Endothelial cell of hepatic sinusoid (primary cell): ENCODE results near the gene KIAA1191.

Experiments used
- in situ Hi-C: cut with HindIII; loops from 2 replicates; pipeline ENCODE4 v1.10.0; 2017; ENCODE audit warnings: low sequenced_read_pairs

The KIAA1191 gene

DNA sequence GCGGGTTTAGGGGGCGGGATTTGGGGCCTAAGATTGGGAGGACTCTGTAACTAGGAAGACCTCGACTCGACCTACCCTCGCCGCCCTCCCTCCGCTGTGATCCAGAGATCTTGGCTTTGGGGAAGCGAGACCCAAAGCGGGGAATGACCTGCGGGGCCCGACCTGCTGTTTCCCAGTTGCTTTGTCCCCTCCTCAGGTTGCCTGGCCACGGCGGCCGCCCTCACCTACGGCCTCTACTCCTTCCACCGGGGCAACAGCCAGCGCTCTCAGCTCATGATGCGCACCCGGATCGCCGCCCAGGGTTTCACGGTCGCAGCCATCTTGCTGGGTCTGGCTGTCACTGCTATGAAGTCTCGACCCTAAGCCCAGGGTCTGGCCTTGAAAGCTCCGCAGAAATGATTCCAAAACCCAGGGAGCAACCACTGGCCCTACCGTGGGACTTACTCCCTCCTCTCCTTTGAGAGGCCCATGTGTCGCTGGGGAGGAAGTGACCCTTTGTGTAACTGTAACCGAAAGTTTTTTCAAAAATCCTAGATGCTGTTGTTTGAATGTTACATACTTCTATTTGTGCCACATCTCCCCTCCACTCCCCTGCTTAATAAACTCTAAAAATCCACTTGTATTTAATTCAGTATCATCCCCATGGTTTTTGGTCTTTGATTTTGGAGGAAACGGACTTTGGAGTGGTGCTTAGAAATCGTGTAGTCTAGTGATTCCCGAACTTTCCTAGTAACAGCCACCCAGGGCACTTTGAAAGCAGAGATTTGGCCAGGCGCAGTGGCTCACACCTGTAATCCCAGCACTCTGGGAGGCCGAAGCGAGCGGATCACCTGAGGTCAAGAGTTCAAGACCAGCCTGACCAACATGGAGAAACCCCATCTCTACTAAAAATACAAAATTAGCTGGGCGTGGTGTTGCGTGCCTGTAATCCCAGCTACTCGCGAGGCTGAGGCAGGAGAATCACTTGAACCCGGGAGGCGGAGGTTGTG is 27.9 kb upstream of the KIAA1191 start:
- in situ Hi-C loops = no loop called here

DNA sequence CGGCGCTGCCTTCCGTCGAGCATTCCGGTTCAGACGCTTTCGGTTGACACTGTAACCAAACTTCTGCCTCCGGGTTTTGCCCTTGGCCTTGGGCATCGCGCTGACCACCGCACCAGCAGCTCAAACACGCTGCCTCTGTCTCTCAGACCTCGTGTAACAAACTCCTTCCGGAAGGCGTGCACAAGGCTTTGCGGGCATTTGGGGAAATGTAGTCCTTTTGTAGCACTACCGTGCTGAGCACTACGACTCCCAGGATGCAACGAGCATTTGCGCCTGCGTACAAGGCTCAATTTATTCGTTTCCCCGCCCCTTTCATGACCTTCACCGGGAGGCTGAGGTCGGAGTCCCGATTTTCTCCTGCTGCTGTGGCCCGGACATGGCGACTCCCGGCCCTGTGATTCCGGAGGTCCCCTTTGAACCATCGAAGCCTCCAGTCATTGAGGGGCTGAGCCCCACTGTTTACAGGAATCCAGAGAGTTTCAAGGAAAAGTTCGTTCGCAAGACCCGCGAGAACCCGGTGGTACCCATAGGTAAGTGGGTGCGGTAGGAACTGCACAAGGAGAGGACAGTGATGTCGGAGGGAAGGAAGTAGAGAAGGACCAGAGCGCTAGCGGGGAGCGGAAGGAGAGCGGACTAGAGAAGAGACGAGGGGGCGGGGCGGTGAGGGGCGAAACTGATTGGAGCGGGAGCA is 27.0 kb upstream of the KIAA1191 start, which contains the start of the genes HIGD2A and NOP16:
TSS of gene HIGD2A (plus strand) at position 308 of the 691 bp plus-strand sequence. CDS start at position 377, 69 bp downstream.
TSS of gene NOP16 (minus strand) at position 155 of the 691 bp plus-strand sequence. CDS start at position 96, 59 bp downstream.
- in situ Hi-C loops = no loop called here

DNA sequence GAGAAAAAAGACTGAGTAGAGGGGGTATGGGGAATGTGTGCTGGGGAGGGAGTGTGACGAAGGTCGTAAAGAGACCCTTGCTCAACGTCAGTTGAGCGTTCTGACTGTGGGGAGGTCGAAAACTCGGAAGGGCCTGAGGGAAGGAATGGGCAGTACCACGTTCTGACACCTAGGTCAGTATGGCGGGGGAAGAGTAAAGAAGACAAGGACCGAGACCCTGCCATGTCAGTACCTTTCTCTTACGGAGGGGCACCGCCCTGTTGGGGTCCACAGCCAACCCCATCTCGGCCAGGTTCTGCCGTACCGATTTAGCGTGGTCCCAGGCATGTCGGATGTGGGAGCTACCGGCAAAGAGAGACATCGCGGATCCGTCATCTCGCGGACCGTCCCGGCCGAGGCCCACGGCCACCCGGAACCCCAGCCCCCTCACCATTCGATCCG is 26.5 kb upstream of the KIAA1191 start:
- in situ Hi-C loops = no loop called here

DNA sequence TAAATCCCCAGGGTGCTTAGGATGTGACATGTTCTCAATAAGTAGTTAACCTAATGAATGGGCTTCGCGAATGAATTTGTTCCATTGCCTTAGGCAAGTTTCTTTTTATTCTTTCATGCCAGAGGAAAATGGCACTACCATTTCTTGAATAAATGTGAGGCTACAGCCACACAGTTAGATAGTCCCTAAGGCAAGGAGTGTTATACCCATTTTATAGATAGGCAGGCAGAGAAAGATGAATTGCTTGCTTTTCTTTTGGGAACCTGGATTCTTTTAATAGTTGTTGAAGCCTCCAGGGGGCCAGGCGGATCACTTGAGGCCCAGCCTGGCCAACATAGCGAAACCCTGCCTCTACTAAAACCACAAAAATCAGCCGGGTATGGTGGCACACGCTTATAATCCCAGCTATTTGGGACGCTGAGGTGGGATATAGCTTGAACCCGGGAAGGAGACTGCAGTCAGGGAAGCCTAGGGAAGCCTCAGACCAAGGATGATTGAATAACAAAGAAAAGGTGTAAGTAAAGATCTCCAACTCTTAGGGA is 25.9 kb upstream of the KIAA1191 start:
- in situ Hi-C loops = no loop called here

DNA sequence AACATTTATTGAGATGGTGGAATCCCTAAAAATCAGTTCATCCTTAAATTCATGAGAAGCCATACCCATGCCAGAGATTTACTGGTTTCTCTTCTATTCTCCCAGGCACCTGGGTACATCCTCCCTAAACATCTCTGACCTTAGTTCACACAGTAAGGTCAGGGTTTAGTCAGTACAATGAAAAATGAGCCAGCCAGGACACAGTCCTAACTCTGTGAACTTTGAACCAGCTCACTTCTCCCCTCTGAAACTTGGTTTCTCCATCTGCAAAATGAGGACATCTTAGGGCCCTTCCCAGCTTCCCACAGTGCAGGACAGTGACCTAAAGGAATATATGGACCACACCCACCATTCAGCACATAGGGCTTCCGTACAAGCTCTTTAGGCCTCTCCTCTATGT is 24.9 kb upstream of the KIAA1191 start:
- in situ Hi-C loops = no loop called here

DNA sequence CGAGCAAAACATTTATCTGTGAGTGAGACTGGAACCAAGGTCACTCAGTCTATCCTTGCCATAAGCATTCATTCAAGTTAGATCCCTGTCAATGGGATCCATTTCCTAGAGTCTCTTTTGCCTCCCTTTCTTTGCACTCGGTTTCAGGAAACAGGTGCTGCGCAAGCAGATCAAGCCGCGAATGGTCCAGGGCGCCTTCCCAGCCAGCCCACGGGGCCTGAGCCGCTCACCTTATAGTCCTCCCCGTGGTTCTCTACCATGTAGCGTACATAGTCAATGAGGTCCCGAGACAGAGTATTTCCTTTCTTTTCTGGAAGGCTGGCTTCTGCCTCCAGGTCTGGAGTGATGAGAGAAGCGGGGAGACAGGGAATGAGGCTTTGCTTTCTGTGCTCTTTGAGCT is 23.4 kb upstream of the KIAA1191 start:
- in situ Hi-C loops = no loop called here

DNA sequence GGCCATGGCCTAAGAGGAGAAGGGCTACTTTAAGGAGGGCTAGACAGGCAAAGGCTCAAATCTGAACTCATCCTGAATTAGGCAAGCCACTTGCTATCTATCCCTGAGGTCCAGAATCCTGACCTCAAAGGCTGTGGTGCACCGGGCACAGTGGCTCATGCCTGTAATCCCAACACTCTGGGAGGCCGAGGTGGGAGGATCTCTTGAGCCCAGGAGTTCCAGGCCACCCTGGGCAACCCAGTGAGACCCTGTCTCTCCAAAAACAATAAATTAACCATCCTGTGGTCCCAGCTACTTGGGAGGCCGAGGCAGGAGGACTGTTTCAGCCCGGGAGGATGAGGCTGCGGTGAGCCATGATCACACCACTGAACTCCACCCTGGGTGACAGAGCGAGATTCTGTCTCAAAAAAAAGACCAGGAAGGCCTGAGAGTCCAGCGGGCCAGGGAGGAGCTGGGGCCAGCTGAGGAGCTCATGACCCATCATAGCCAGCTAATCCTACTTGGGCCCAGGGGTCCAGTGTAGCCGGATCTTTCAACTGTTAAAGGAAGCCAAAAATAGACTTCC is 22.9 kb upstream of the KIAA1191 start:
- in situ Hi-C loops = no loop called here

DNA sequence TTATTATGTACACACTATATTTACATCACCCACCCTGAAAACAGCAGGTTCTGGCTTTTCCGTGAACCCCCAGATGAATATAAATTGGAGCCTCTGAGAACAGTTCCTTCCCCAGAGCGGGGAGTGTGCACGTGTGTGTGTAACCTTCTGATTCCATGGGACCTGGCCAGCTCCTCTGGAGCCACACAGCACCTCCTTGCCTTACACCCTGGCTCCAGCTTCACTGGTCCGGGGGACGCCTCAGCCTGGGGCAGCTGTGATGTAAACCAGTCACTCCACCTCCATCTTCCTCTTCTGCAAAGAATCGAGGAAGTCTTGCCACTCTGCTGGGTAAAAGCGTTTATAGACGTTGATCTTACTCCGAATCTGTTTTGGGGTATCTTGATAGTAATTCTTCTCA is 22.4 kb upstream of the KIAA1191 start:
- in situ Hi-C loops = no loop called here

DNA sequence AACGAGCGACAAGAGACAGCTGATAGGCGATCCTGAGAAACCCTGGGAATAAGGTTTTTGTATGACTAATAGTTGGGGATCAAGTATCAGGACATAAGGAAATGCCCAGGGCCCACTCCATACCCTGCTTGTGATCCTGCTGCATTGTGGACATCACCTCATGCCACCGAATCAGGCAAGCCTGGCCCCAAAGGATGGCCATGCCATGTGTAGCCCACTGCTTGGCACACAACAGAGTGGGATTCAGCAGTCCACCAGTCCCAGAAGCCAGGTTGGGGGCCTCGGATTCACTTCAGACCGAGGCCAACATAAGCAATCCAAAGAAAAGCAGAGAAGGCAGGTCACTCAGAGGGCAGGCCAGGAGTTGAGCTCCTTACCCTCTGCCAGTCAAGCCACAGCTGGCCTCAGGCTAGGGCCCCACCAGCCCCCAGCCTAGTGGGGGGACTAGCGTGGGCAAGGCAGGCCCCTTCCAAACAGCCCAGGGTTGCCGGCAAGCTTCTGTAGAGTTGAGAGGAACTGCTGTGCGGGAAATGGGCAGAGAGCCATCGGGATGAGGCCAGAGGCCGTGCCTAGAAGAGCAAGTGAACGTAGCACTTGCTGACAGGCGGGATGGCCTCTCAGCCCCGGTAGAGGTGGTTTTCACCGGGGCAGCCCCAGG is 21.8 kb upstream of the KIAA1191 start:
- in situ Hi-C loops = no loop called here

DNA sequence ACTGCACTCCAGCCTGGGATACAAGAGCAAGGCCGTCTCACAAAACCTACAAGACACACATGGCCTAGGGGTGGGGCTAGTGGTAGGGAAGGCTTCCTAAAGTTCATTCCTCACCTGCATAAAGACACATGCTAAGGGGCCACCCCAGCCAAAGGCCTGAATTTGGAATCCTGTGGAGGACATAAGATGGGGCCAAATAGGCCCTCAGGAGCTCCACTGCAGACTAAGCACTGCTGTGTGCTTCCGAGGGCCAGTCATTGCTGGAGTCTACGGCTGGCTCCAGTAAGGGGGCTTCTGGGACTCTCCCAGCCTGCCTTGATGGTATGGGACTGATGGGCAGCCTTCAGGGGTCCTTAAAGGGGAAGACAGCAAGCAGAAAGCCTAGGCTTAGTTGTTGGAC is 21.2 kb upstream of the KIAA1191 start:
- in situ Hi-C loops = no loop called here

DNA sequence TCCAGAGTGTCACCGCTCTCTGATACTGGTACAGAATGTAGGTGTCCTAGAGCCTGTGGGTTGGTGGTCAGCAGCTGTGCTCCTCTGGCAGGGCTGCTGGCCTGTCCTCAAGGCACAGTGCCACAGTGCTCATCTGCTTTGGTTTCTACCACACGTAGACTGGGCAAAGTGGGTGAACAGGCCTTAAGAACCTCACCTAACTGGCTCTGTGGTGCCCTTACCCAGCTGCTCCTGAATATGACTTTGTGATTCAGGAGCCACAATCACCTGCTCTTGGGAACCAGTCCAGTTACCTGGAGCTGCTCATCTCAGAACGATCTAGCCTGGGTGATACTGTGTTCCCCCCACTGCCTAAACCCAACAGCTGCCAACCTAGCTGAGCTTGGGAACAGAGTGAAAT is 20.4 kb upstream of the KIAA1191 start:
- in situ Hi-C loops = no loop called here

DNA sequence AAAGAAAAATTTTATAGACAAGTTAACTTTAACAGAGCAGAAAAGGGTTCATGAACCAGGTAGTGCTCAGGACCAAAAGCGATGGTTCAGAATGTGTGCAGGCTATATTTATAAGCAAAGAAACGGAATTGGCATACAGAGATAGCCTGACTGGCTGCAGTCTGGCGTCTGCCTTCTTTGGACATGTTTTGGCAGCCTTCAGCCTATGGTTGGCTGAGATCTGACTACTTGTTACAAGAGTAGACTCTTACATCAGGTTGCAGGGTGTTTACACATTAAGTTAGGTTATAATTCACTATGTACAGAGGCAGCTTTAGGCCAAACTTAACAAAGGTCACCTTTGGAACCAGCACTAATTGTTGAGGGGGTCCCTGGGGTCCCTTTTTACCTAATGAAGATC is 19.9 kb upstream of the KIAA1191 start:
- in situ Hi-C loops = no loop called here

DNA sequence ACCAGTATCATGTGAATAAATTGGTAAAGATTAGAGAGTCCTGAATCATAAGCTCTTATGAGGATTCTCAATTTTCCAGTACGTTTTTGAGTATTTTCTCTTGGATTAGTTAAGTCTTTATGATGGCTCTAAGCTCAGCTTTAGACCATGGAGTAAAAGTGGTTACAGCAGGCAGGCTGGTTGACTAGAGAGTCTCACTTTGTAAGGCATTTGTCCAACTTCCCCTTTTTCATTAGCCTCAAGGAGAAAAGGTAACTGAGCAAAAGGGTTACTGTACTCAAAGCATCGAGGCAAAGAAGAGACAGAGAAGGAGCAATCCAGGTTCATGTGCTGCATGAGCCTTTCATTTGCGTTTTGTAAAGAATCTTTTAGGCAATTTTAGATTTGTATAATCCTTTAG is 18.3 kb upstream of the KIAA1191 start:
- in situ Hi-C loops = no loop called here

DNA sequence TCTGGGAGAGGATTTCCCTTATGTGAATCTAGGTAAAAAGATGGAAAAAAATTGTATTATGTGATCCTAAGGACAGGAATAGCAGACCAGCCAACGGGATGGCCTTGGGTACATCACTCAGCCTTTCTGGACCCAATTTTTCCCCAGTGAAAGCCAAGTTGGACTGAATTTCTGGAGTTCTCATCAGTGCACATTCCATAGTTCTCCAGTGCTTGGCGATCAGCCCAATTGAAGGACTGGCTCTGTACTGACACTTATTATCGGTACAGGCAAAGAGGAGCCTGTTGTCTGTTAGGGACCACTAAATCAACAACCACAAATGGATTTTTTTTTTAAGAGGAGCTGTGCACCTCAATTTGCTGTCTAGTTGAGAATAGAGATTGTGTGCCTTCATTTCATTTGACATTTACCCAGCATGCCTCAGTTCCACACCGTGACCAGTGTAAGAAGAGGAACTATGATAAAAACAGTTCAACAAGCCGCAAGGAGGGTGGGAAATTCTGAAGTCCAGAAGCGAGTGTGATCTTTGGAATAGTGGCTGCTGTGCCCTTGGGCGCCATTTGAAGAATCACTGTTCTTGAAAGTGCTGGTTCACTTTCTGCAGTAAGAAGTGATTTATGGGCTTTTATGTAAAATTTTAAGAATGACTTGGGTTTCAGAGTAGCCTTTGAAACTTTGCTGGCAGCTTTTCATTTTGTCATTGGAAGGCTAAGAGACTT is 11.7 kb upstream of the KIAA1191 start:
- in situ Hi-C loops = no loop called here

DNA sequence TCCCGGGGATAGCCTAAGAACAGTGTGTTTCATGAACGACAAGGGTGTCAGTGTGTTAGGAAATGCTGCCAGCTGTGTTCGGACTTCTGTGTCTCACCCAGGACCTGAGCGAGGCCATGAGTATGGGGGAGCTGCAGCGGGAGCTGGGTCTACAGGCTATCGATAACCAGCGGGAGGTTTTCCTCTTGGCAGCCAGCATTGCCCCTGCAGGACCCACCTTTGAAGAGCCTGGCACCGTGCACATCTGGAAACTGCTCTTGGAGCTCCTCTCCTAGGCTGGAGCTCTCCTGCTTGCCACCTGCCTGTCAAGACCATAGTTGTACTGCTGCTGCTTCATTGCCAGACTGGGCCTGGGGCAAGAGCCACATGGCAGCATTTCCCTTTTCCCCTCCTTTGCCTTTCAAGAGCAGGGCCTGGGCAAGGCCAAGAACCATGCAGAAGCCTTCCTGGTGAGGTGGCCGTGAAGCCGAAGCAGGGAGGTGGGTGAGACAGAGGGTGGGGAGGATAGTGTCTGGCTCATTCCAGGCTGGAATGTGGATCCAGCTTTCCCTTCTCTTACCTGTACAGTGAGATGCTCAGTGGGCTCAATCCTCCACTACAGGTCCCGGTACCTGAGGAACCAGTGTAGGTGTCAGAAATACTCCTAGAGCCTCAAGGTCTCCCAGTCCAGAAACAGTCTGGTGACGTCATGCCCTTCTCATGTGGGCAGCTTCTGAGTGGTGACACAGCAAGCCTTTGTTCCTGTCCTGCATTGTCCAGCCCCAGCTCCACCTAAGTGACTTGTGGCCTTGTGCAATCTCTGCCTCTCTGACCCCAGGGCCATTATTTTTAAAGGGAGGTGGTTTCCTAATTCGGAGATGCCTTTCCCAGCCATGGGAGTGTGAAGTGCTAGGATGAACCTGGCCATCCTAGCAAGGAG is 10.3 kb upstream of the KIAA1191 start:
- in situ Hi-C loops = no loop called here

DNA sequence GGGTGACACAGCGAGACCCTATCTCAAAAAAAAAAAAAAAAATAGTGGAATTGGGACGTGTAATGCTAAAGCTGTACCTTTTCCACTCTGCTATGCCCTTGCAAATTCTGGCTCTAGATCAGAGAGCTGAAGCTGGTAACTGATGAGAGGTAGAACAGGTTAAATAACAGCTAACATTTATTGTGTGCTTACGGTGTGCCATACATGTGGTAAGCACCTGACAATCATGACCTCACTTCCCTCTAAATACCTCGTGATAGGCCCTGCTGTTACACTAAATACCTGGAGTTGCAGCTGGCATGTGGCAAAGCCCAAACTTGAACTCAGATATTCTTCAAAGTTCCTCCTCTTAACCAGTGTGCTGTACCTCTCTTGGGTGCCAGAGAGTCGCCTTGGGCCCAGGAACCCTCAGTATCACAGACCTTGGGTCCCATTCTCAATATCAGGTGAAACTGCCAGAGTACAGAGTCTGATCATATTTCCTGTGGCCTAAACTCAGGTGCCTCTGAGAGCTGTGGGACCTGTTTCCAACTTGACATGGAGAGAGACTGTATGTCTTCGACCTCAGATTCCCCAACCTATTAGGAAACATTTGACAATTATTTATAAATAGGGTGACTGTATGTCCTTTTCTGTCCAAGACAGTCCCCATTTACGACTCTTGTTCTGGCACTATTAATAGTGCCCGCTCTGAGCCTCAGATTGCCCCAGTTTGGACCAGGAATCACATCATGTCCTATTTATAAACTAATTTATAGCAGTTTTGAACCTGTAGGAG is 8.6 kb upstream of the KIAA1191 start:
- in situ Hi-C loops = no loop called here

DNA sequence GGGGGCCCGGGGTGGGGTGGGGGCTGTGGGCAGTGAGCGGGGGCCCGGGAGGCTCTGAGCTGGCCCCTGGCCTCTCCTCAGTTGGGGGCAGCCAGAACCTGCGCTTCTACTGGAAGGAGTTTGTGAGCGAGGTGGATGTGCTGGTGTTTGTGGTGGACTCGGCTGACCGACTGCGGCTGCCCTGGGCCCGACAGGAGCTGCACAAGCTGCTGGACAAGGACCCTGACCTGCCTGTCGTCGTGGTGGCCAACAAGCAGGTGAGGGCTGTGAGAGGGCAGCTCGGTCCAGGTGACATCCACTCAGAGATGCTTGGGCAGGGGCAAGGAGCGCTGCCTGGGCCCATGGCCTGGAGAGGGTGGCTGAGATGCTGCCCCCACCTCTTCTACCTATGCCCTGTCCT is 7.2 kb upstream of the KIAA1191 start:
- in situ Hi-C loops = no loop called here

DNA sequence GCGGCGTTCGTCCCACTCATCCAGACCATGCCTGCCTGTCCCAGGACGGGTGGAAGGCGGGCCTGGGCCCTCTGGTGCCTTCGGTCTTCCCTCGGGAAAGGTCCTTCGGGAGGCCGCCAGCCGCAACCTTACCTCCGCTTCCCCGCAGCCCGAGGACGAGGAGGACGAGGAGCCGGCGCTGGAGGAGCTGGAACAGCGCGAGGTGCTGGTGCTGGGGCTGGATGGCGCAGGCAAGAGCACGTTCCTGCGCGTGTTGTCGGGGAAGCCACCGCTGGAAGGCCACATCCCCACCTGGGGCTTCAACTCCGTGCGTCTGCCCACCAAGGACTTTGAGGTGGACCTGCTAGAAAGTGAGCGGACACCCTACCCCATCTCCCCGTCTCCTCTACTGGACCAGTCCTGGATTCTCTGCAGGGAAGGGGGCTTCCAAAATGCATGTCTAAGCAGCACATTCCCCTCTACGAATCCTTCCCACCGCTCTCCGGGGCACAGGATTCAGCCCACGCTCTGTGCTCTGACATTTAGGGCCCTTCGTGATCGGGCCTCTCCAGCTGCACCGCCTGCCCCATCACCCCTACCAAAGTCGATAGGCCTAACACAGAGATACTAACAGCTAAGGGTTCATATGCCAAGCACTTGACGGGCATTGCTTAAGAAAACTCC is 4.8 kb upstream of the KIAA1191 start:
- in situ Hi-C loops = no loop called here
